ENCODE data around the gene C7. TPM values are rescaled to one million over a fixed set of nuclear protein-coding genes. Genes with fewer than 3 reads are reported as not detected.
"Not testable (repeated sequence)": the region's sequence is repeated elsewhere in the genome, so short reads cannot be mapped to it uniquely, and the experiment has no call there.

The C7 gene
- total RNA-seq, 2 donors from 2014 or later, result 0.88 to 2.7 TPM

- no peak overlapping the region for H3K4me3 Mint-ChIP-seq
- H3K9me3 Mint-ChIP-seq, result peaks cover 35% of the 10 kb centered on the region
- no peak overlapping the region for H3K27ac ChIP-seq (ENCODE audit: low read depth, low read length)
- peak; percentile 84 for TF ChIP-seq CTCF (conservative IDR thresholded peaks at IDR 0.05)
- peaks cover 2% of the 10 kb centered on the region for H3K27me3 Mint-ChIP-seq (ENCODE audit: insufficient read depth)
- peak; percentile 28 for DNase-seq
- H3K36me3 Mint-ChIP-seq (ENCODE audit: low read depth), result peaks cover 9% of the 10 kb centered on the region
- no peak overlapping the region for H3K27ac Mint-ChIP-seq
- H3K9me3 ChIP-seq (ENCODE audit: control insufficient read depth, low read length), result peaks cover 37% of the 10 kb centered on the region
- H3K9ac ChIP-seq (ENCODE audit: extremely low read depth, low read length, poor library complexity, severe bottlenecking), result no peak overlapping the region
- no peaks in the 10 kb centered on the region for H3K4me1 ChIP-seq (ENCODE audit: control insufficient read depth, insufficient read depth, low read length)
- WGBS, 2 experiments (ENCODE audit: insufficient coverage in 1 of 2, insufficient read length in 1 of 2), result 54 to 75% methylated on average over 3 to 9 of the region's 10 CpGs
- no peaks in the 10 kb centered on the region for H3K4me1 Mint-ChIP-seq
- H3K4me3 ChIP-seq (ENCODE audit: low read length), result no peak overlapping the region
- no peaks in the 10 kb centered on the region for H3K36me3 ChIP-seq (ENCODE audit: control insufficient read depth, insufficient read depth, low read length)
- no peaks in the 10 kb centered on the region for H3K27me3 ChIP-seq (ENCODE audit: control insufficient read depth, insufficient read depth, low read length, poor library complexity, severe bottlenecking)
Measured at GRCh38 chr5:40879163-40879942, 29.9 kb upstream of the C7 start.

GRCh38 chr5:40882291-40882690 lies 27.0 kb upstream of the C7 start:
- no peaks in the 10 kb centered on the region for H3K4me1 Mint-ChIP-seq
- no peak for TF ChIP-seq CTCF (conservative IDR thresholded peaks at IDR 0.05)
- H3K9ac ChIP-seq (ENCODE audit: extremely low read depth, low read length, poor library complexity, severe bottlenecking), result no peak overlapping the region
- no peaks in the 10 kb centered on the region for H3K27me3 ChIP-seq (ENCODE audit: control insufficient read depth, insufficient read depth, low read length, poor library complexity, severe bottlenecking)
- H3K27me3 Mint-ChIP-seq (ENCODE audit: insufficient read depth), result peaks cover 2% of the 10 kb centered on the region
- DNase-seq, result no peak
- peaks cover 31% of the 10 kb centered on the region for H3K9me3 Mint-ChIP-seq
- peaks cover 9% of the 10 kb centered on the region for H3K36me3 Mint-ChIP-seq (ENCODE audit: low read depth)
- no peaks in the 10 kb centered on the region for H3K36me3 ChIP-seq (ENCODE audit: control insufficient read depth, insufficient read depth, low read length)
- H3K27ac Mint-ChIP-seq, result no peak overlapping the region
- H3K4me3 Mint-ChIP-seq, result no peak overlapping the region
- 93 to 96% methylated on average over 4 of the region's 4 CpGs for WGBS, 2 experiments (ENCODE audit: insufficient coverage in 1 of 2, insufficient read length in 1 of 2)
- H3K27ac ChIP-seq (ENCODE audit: low read depth, low read length), result no peak overlapping the region
- H3K4me1 ChIP-seq (ENCODE audit: control insufficient read depth, insufficient read depth, low read length), result no peaks in the 10 kb centered on the region
- H3K9me3 ChIP-seq (ENCODE audit: control insufficient read depth, low read length), result peaks cover 31% of the 10 kb centered on the region
- H3K4me3 ChIP-seq (ENCODE audit: low read length), result no peak overlapping the region

GRCh38 chr5:40883051-40883450 lies 26.2 kb upstream of the C7 start:
- DNase-seq; H3K27me3 Mint-ChIP-seq (ENCODE audit: insufficient read depth); H3K4me1 ChIP-seq (ENCODE audit: control insufficient read depth, insufficient read depth, low read length); H3K36me3 ChIP-seq (ENCODE audit: control insufficient read depth, insufficient read depth, low read length); H3K27ac ChIP-seq (ENCODE audit: low read depth, low read length); H3K4me1 Mint-ChIP-seq; H3K36me3 Mint-ChIP-seq (ENCODE audit: low read depth); H3K27me3 ChIP-seq (ENCODE audit: control insufficient read depth, insufficient read depth, low read length, poor library complexity, severe bottlenecking); H3K27ac Mint-ChIP-seq; H3K4me3 Mint-ChIP-seq; H3K9ac ChIP-seq (ENCODE audit: extremely low read depth, low read length, poor library complexity, severe bottlenecking): not testable (repeated sequence)
- peak overlapping the region; percentile 58 for H3K4me3 ChIP-seq (ENCODE audit: low read length)
- peaks cover 26% of the 10 kb centered on the region for H3K9me3 Mint-ChIP-seq
- 60% methylated on average over 1 of the region's 1 CpG; no CpG with 5 or more reads in 1 of the 2 experiments for WGBS, 2 experiments (ENCODE audit: insufficient coverage in 1 of 2, insufficient read length in 1 of 2)
- peaks cover 25% of the 10 kb centered on the region for H3K9me3 ChIP-seq (ENCODE audit: control insufficient read depth, low read length)

- peak; percentile 65 for DNase-seq
- H3K4me3 ChIP-seq (ENCODE audit: low read length), result peak overlapping the region; percentile 58
- H3K36me3 Mint-ChIP-seq (ENCODE audit: low read depth), result not testable (repeated sequence)
Measured at GRCh38 chr5:40895440-40896425, 13.6 kb upstream of the C7 start.

More at GRCh38 chr5:40895440-40896425, 13.6 kb upstream of the C7 start:
- not testable (repeated sequence) for H3K4me1 ChIP-seq (ENCODE audit: control insufficient read depth, insufficient read depth, low read length); H3K36me3 ChIP-seq (ENCODE audit: control insufficient read depth, insufficient read depth, low read length); H3K9ac ChIP-seq (ENCODE audit: extremely low read depth, low read length, poor library complexity, severe bottlenecking); H3K27me3 Mint-ChIP-seq (ENCODE audit: insufficient read depth); H3K27ac ChIP-seq (ENCODE audit: low read depth, low read length); H3K9me3 ChIP-seq (ENCODE audit: control insufficient read depth, low read length); H3K27me3 ChIP-seq (ENCODE audit: control insufficient read depth, insufficient read depth, low read length, poor library complexity, severe bottlenecking)
- Mint-ChIP-seq H3K4me3 (peak overlapping the region; percentile 40), H3K4me1 (peaks cover 11% of the 10 kb centered on the region), H3K9me3 (peaks cover 16% of the 10 kb centered on the region), H3K27ac (peak overlapping the region; percentile 84)
- WGBS, 2 experiments (ENCODE audit: insufficient coverage in 1 of 2, insufficient read length in 1 of 2), result 64% methylated on average over 10 of the region's 10 CpGs; no CpG with 5 or more reads in 1 of the 2 experiments
